CD4-positive, CD25-positive, alpha-beta regulatory T cell (primary cell): ENCODE data around the gene POLR2A. TPM values are rescaled to one million over a fixed set of nuclear protein-coding genes. Genes with fewer than 3 reads are reported as not detected.
A peak's percentile ranks its signal among the peaks of the same experiment; 100 is the strongest.
"Not testable (repeated sequence)": the region's sequence is repeated elsewhere in the genome, so short reads cannot be mapped to it uniquely, and the experiment has no call there.

Experiments used
- ATAC-seq, 2 donors: fragments of 150-1000 bp; cut with Tn5 transposase; one replicate each; pipeline ENCODE4 v1.10.0; 2021; ENCODE audit warnings: low read depth in 2 of 2, moderate number of reproducible peaks in 2 of 2, moderate library complexity in 1 of 2
- DNase-seq, 3 donors: peaks; one replicate each; pipeline versions ENCODE4 v3.0.0 to v3.0.0-alpha.2; 2012 to 2022; ENCODE audit warnings: mixed read lengths in 1 of 3
- H3K27ac ChIP-seq: one replicate; pipeline ENCODE4 v1.7.0; 2013; ENCODE audit warnings: mild to moderate bottlenecking, low read length; ENCODE audit not compliant: insufficient read depth, poor library complexity, severe bottlenecking
- H3K27me3 ChIP-seq: one replicate; pipeline ENCODE4 v1.7.0; 2013; ENCODE audit warnings: low read length; ENCODE audit not compliant: control insufficient read depth, insufficient read depth
- H3K36me3 ChIP-seq: one replicate; pipeline ENCODE4 v1.7.0; 2013; ENCODE audit warnings: mild to moderate bottlenecking, low read length, moderate library complexity; ENCODE audit not compliant: control insufficient read depth, insufficient read depth
- H3K4me1 ChIP-seq: 2 replicates; pipeline ENCODE4 v1.7.0; 2013; ENCODE audit warnings: mild to moderate bottlenecking, low read length; ENCODE audit not compliant: insufficient read depth, control insufficient read depth, poor library complexity, severe bottlenecking
- H3K4me3 ChIP-seq: one replicate; pipeline ENCODE4 v1.7.0; 2013; ENCODE audit warnings: low read depth, mild to moderate bottlenecking, low read length, moderate library complexity
- H3K9me3 ChIP-seq, 2 experiments: 1 replicate in 1 of 2; 2 replicates in 1 of 2; pipeline ENCODE4 v1.7.0; 2013; ENCODE audit warnings: low read length in 2 of 2, mild to moderate bottlenecking in 1 of 2, moderate library complexity in 1 of 2; ENCODE audit not compliant: control insufficient read depth in 2 of 2
- H3K27ac Mint-ChIP-seq, 3 donors: one replicate each; pipeline ENCODE4 v1.8.0; 2020 to 2022; ENCODE audit warnings: mild to moderate bottlenecking in 3 of 3, mixed read lengths in 3 of 3, moderate library complexity in 2 of 3
- H3K27me3 Mint-ChIP-seq: one replicate; pipeline ENCODE4 v1.8.0; 2022; ENCODE audit warnings: mild to moderate bottlenecking, mixed read lengths
- H3K36me3 Mint-ChIP-seq: one replicate; pipeline ENCODE4 v1.8.0; 2020; ENCODE audit warnings: mixed read lengths
- H3K4me1 Mint-ChIP-seq, 4 donors: one replicate each; pipeline ENCODE4 v1.8.0; 2020 to 2022; ENCODE audit warnings: mixed read lengths in 4 of 4, mild to moderate bottlenecking in 1 of 4
- H3K4me3 Mint-ChIP-seq, 4 donors: one replicate each; pipeline ENCODE4 v1.8.0; 2020 to 2022; ENCODE audit warnings: mild to moderate bottlenecking in 4 of 4, mixed read lengths in 4 of 4, moderate library complexity in 3 of 4
- H3K9me3 Mint-ChIP-seq, 7 donors: one replicate each; pipeline ENCODE4 v1.8.0; 2020 to 2022; ENCODE audit warnings: mixed read lengths in 7 of 7, mild to moderate bottlenecking in 3 of 7, moderate library complexity in 2 of 7
- polyA plus RNA-seq, 4 donors: library from polyadenylated mRNA; unstranded; fragments of 300-500 nt; fragmentation: Illumina TruSeq; gene quantifications; one replicate each; pipeline ENCODE4 v1.2.3, GENCODE V29; 2021
- total RNA-seq: library from RNA; stranded (reverse); gene quantifications from one replicate; pipeline ENCODE4 v1.2.3, GENCODE V29; 2022

Gene POLR2A
- total and polyA plus RNA-seq, 5 donors from 2014 or later, result 32.3 to 568 (median 41.0) TPM

DNA sequence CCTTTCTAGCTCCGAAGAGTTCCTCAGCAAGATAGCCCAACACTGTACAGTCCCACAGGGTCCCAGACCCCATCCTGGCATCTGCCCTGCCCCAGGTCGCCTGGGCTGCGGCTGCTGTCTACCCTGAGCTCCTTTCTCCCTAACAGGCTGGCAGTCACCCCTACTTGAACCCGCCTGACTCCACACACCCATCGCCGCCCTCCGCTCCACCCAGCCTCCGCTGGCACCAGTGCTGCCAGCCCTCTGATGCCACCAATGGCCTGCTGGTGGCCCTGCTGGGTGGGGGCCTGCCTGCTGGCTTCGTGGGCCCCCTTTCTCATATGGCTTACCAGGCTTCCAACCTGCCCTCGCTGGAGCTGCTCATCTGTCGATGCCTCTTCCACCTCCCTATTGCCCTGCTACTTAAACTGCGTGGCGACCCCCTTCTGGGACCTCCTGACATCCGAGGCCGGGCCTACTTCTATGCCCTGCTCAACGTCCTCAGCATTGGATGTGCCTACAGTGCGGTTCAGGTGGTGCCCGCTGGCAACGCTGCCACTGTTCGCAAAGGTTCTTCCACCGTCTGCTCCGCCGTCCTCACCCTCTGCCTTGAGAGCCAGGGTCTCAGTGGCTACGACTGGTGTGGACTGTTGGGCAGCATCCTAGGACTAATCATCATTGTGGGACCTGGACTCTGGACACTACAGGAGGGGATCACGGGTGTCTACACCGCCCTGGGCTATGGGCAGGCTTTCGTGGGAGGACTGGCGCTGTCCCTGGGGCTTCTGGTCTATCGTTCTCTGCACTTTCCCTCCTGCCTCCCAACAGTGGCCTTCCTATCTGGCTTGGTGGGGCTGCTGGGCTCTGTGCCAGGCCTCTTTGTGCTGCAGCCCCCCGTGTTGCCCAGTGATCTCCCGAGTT lies 2.1 kb upstream of the POLR2A start:
- not testable (repeated sequence) for H3K9me3 ChIP-seq, H3K4me3 ChIP-seq, H3K36me3 ChIP-seq, H3K9me3 Mint-ChIP-seq, ATAC-seq, H3K27me3 ChIP-seq, DNase-seq, H3K36me3 Mint-ChIP-seq
- peak overlapping the region; percentile 82 to 99 (median 98) for H3K4me3 Mint-ChIP-seq
- peaks cover 23 to 75% (median 57%) of the 10 kb centered on the region in 4 donors for H3K4me1 Mint-ChIP-seq
- Histone ChIP-seq H3K27ac (peak overlapping the region; percentile 100), H3K4me1 (peaks cover 62% of the 10 kb centered on the region)
- H3K27ac Mint-ChIP-seq, result peak overlapping the region; percentile 100
- peaks cover 10% of the 10 kb centered on the region for H3K27me3 Mint-ChIP-seq

DNA sequence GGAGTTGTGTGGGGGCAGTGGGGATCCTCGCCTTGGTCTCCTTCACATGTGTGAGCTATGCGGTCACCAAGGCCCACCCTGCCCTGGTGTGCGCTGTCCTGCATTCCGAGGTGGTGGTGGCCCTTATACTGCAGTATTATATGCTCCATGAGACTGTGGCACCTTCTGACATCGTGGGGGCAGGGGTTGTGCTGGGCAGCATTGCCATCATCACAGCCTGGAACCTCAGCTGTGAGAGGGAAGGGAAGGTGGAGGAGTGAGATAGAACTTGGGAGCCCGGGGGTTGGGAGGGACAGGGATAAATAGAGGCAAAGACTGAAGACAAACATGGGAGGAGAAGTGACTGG lies 1.5 kb upstream of the POLR2A start:
- not testable (repeated sequence) for DNase-seq, H3K36me3 Mint-ChIP-seq
- peaks cover 29 to 75% (median 58%) of the 10 kb centered on the region in 4 donors for H3K4me1 Mint-ChIP-seq

DNA sequence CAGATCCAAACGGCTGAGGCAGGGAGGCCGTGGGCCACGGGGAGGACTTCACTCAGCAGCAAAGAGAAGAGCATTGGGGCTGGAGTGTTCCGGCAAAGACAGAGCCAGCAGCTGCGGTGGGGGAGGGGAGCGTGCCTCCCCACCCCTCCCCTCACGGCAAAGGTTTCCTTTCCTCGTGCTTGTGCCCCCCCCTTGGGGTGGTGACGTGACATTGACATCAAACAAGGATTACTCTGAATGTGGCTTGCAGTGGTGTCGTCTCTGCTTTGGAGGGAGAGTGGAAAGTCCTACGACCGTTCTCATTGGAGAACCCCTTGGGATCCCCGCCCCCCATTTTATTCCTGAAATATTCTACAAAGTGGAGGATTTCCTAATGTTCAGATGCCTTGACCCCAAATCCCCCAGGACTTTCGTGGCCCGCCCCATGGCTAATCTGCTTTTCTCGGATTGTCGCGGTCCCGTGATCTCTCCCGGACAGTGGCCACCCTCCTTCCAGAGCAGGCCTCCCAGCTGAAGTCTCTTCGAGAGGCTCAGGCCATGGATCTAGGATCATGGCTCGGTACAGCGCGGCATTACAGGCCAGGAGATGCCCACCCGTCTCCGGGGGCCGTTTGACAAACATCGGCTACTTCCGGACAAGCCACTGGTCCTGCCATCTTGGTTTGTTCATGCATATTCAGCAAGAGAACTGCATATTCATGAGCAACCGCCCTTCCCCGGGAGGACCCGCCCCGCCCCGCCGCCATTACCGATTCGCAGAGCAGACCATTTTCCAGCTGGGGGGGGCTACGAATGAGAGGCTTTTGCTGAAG lies 705 bp upstream of the POLR2A start:
- H3K36me3 ChIP-seq, result no peaks in the 10 kb centered on the region
- Mint-ChIP-seq H3K9me3 (peaks cover 0 to 1% (median 0%) of the 10 kb centered on the region in 7 donors), H3K36me3 (peaks cover 4% of the 10 kb centered on the region), H3K27ac (peak overlapping the region; percentile 100), H3K4me3 (peak overlapping the region; percentile 98 to 99 (median 98)), H3K27me3 (peaks cover 10% of the 10 kb centered on the region), H3K4me1 (peaks cover 25 to 75% (median 54%) of the 10 kb centered on the region in 4 donors)
- peak overlapping the region; percentile 100 for H3K27ac ChIP-seq
- ATAC-seq, result peak; percentile 61
- DNase-seq, result peak; percentile 93 to 98 (median 95)
- H3K4me3 ChIP-seq, result peak overlapping the region; percentile 80
- H3K4me1 ChIP-seq, result peaks cover 59% of the 10 kb centered on the region
- H3K9me3 ChIP-seq, result no peaks in the 10 kb centered on the region
- no peaks in the 10 kb centered on the region for H3K27me3 ChIP-seq

More for the DNA sequence above, 1.5 kb upstream of the POLR2A start:
- Mint-ChIP-seq H3K27ac (peak overlapping the region; percentile 100), H3K27me3 (peaks cover 10% of the 10 kb centered on the region), H3K4me3 (peak overlapping the region; percentile 98 to 99 (median 98))
- not testable (repeated sequence) for H3K9me3 ChIP-seq, H3K9me3 Mint-ChIP-seq, ATAC-seq, H3K36me3 ChIP-seq, H3K27me3 ChIP-seq
- H3K27ac ChIP-seq, result peak overlapping the region; percentile 100
- peaks cover 62% of the 10 kb centered on the region for H3K4me1 ChIP-seq
- H3K4me3 ChIP-seq, result peak overlapping the region; percentile 80

DNA sequence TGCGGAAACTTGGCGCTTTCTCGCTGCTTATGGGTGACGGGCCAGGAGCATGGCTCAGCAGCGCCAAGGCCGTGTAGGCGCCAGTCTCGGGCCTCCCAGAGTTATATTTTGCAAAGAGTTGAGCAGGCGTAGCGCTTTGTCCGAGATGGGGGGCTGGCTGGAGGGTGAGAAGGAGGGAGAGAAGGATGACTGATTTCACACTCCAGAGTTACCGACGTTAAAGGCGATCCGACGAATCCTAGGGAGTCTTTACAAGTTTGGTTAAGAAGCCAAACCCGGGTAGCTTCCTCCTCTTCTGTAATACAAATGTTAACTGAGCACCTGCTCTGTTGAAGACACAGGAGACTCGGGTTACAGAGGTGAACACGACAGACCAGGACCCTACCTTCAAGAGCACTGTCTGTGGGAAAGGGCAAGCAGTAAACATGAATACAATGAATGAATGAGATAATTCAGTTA lies 782 bp downstream of the POLR2A start:
- Histone ChIP-seq H3K4me3 (peak overlapping the region; percentile 94), H3K4me1 (peaks cover 66% of the 10 kb centered on the region), H3K27me3 (no peaks in the 10 kb centered on the region), H3K27ac (peak overlapping the region; percentile 100), H3K36me3 (no peaks in the 10 kb centered on the region), H3K9me3 (no peaks in the 10 kb centered on the region)
- Mint-ChIP-seq H3K36me3 (peaks cover 11% of the 10 kb centered on the region), H3K4me3 (peak overlapping the region; percentile 98 to 99 (median 98)), H3K27me3 (peaks cover 10% of the 10 kb centered on the region), H3K27ac (peak overlapping the region; percentile 100), H3K9me3 (peaks cover 0 to 1% (median 0%) of the 10 kb centered on the region in 7 donors), H3K4me1 (peaks cover 33 to 83% (median 61%) of the 10 kb centered on the region in 4 donors)
- no peak for ATAC-seq
- no peak for DNase-seq

DNA sequence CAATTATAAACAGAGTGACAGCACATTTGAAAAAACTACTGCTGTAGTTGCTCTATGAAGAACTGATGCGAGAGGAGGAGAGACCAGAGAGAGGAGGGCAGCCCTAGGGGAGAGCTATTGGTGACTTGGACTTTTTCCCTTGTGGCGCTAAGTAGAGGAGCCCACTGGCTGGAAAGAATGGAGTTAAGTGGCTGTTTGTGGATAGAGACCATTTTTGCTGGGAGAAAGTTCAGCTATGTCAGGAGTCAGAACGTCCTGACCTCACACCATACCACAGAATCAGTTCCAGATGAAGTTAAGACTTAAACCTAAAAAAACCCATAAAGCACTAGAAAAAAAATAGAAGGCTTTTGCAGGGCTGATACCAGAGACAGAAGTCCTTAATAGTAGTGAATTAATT lies 2.0 kb downstream of the POLR2A start:
- Histone ChIP-seq H3K9me3 (no peaks in the 10 kb centered on the region), H3K27me3 (no peaks in the 10 kb centered on the region), H3K4me1 (peaks cover 71% of the 10 kb centered on the region), H3K27ac (peak overlapping the region; percentile 56), H3K4me3 (peak overlapping the region; percentile 86), H3K36me3 (peaks cover 5% of the 10 kb centered on the region)
- Mint-ChIP-seq H3K9me3 (peaks cover 0 to 1% (median 0%) of the 10 kb centered on the region in 7 donors), H3K4me1 (peaks cover 37 to 82% (median 67%) of the 10 kb centered on the region in 4 donors), H3K27ac (peak overlapping the region in 2 of 3 donors; percentile 10 to 62), H3K36me3 (peaks cover 15% of the 10 kb centered on the region), H3K27me3 (peaks cover 10% of the 10 kb centered on the region), H3K4me3 (peak overlapping the region; percentile 83 to 99 (median 96))
- DNase-seq (no peak), ATAC-seq (no peak)

DNA sequence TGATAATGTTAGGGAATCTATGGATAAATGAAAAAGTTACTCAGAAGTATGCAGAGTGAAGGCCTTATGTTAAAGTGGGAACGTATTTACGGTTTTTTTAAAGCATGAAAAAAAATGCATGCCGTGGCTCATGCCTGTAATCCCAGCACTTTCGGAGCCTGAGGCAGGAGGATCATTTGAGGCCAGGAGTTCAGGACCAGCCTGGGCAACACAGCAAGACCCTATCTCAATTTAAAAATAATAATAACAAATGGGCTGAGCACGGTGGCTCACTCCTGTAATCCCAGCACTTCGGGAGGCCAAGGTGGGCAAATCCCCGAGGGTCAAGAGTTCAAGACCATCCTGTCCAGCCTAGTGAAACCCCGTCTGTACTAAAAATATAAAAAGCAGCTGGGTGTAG lies 6.0 kb downstream of the POLR2A start:
- Mint-ChIP-seq H3K9me3 (no peaks in the 10 kb centered on the region), H3K4me1 (peaks cover 45 to 82% (median 66%) of the 10 kb centered on the region in 4 donors), H3K27ac (peak overlapping the region in 2 of 3 donors; percentile 43 to 45), H3K27me3 (no peaks in the 10 kb centered on the region), H3K4me3 (peak overlapping the region in 2 of 4 donors; percentile 25 to 40), H3K36me3 (peaks cover 28% of the 10 kb centered on the region)
- H3K36me3 ChIP-seq, result peaks cover 29% of the 10 kb centered on the region
- no peak for ATAC-seq
- DNase-seq, result no peak
- no peaks in the 10 kb centered on the region for H3K27me3 ChIP-seq
- H3K4me1 ChIP-seq, result peaks cover 61% of the 10 kb centered on the region
- H3K4me3 ChIP-seq, result no peak overlapping the region
- H3K9me3 ChIP-seq, result no peaks in the 10 kb centered on the region
- H3K27ac ChIP-seq, result no peak overlapping the region

DNA sequence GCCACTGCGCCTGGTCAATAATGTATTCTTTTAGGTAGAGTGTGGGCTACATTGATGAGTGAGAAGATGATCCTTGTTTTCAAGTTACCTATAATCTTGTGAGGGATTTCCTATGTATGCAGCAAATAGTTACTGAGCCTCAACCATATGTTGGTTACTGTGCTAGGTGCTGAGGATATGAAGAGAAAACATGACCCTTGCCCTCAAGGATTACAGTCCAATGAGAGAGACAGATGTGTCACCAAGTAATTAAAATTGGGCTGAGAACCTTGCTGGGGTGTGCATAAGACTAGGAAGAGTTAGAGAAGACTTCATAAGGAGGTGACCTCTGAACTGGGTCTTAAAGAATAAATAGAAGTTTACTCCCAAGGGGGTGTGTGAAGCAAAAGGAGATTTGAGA lies 7.4 kb downstream of the POLR2A start:
- Histone ChIP-seq H3K27ac (no peak overlapping the region), H3K27me3 (no peaks in the 10 kb centered on the region), H3K9me3 (no peaks in the 10 kb centered on the region), H3K36me3 (peaks cover 44% of the 10 kb centered on the region), H3K4me3 (no peak overlapping the region), H3K4me1 (peaks cover 47% of the 10 kb centered on the region)
- Mint-ChIP-seq H3K4me3 (peak overlapping the region in 3 of 4 donors; percentile 2 to 27 (median 8)), H3K9me3 (no peaks in the 10 kb centered on the region), H3K27ac (peak overlapping the region in 1 of 3 donors; percentile 49), H3K27me3 (no peaks in the 10 kb centered on the region), H3K4me1 (peaks cover 34 to 71% (median 54%) of the 10 kb centered on the region in 4 donors), H3K36me3 (peaks cover 32% of the 10 kb centered on the region)
- ATAC-seq (no peak), DNase-seq (no peak)
